ENCODE measurements around the gene KLHDC4. TPM values are rescaled to one million over a fixed set of nuclear protein-coding genes. Genes with fewer than 3 reads are reported as not detected.

KLHDC4 gene
- total and polyA plus RNA-seq, 2 experiments from 2014 or later = 23.0 to 41.1 TPM

DNA sequence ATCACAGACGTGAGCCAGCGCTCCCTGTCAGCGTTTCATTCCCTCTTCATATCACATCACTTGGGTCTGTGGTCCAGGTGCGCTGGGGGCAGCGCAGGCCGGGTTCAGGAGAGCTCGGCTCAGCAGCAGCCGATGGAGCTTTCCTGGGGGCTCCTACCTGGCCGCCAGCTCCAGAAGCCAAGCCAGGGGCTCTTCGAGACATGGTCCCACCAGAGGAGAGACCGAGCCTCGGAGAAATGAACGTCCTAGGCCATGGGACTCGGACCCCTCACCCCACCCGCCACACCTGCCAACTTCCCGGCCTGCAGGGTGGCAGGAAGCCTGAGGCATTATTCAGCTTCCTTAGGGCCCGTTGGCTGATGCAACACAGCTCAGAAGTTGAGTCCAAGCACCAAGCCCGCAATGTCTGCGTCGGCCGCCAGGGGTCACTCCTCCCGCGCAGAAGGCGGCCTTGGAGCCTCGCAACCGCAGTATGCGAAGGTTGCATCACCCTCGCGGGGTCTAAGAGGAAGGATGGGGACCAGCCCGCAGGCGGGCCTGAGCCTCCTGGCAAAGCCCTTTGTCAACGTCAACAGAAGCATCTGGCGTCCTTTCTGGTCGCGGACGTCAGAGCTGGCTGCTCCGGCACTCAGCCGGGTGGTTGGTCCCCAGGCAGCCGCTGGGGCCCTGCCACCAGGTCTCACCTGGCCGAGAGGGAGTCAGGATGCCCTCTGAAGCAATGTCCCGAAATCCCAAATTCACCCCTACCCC is 13.2 kb upstream of the KLHDC4 start (continued):
- TF ChIP-seq, protein P1, sequence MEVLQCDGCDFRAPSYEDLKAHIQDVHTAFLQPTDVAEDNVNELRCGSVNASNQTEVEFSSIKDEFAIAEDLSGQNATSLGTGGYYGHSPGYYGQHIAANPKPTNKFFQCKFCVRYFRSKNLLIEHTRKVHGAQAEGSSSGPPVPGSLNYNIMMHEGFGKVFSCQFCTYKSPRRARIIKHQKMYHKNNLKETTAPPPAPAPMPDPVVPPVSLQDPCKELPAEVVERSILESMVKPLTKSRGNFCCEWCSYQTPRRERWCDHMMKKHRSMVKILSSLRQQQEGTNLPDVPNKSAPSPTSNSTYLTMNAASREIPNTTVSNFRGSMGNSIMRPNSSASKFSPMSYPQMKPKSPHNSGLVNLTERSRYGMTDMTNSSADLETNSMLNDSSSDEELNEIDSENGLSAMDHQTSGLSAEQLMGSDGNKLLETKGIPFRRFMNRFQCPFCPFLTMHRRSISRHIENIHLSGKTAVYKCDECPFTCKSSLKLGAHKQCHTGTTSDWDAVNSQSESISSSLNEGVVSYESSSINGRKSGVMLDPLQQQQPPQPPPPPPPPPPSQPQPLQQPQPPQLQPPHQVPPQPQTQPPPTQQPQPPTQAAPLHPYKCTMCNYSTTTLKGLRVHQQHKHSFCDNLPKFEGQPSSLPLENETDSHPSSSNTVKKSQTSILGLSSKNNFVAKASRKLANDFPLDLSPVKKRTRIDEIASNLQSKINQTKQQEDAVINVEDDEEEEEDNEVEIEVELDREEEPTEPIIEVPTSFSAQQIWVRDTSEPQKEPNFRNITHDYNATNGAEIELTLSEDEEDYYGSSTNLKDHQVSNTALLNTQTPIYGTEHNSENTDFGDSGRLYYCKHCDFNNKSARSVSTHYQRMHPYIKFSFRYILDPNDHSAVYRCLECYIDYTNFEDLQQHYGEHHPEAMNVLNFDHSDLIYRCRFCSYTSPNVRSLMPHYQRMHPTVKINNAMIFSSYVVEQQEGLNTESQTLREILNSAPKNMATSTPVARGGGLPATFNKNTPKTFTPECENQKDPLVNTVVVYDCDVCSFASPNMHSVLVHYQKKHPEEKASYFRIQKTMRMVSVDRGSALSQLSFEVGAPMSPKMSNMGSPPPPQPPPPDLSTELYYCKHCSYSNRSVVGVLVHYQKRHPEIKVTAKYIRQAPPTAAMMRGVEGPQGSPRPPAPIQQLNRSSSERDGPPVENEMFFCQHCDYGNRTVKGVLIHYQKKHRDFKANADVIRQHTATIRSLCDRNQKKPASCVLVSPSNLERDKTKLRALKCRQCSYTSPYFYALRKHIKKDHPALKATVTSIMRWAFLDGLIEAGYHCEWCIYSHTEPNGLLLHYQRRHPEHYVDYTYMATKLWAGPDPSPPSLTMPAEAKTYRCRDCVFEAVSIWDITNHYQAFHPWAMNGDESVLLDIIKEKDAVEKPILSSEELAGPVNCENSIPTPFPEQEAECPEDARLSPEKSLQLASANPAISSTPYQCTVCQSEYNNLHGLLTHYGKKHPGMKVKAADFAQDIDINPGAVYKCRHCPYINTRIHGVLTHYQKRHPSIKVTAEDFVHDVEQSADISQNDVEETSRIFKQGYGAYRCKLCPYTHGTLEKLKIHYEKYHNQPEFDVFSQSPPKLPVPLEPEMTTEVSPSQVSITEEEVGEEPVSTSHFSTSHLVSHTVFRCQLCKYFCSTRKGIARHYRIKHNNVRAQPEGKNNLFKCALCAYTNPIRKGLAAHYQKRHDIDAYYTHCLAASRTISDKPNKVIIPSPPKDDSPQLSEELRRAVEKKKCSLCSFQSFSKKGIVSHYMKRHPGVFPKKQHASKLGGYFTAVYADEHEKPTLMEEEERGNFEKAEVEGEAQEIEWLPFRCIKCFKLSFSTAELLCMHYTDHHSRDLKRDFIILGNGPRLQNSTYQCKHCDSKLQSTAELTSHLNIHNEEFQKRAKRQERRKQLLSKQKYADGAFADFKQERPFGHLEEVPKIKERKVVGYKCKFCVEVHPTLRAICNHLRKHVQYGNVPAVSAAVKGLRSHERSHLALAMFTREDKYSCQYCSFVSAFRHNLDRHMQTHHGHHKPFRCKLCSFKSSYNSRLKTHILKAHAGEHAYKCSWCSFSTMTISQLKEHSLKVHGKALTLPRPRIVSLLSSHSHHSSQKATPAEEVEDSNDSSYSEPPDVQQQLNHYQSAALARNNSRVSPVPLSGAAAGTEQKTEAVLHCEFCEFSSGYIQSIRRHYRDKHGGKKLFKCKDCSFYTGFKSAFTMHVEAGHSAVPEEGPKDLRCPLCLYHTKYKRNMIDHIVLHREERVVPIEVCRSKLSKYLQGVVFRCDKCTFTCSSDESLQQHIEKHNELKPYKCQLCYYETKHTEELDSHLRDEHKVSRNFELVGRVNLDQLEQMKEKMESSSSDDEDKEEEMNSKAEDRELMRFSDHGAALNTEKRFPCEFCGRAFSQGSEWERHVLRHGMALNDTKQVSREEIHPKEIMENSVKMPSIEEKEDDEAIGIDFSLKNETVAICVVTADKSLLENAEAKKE (CRISPR knock-in tag; IDR thresholded peaks at IDR 0.05) = no peak

DNA sequence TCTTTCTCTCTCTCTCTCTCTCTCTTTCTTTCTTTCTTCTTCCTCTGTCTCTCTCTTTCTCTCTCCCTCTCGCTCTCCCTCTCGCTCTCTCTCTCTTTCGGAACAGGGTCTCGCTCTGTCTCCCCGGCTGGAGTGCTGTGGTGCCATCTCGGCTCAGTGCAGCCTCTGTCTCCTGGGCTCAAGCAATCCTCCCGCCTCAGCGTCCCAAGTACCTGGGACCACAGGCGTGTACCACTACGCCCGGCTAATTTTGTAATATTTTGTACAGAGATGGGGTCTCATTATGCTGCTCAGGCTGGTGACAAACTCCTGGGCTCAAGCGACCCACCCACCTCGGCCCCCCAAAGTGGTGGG is 12.7 kb upstream of the KLHDC4 start:
- H3K27ac ChIP-seq (ENCODE audit: low read depth) = peak overlapping the region; percentile 99
- Mint-ChIP-seq H3K36me3 (ENCODE audit: low read depth) (peaks cover 2% of the 10 kb centered on the region; the same call in 2 of the 3 replicates), H3K9me3 (peaks cover 4% of the 10 kb centered on the region; the same call in 2 of the 3 replicates), H3K4me1 (peaks cover 9% of the 10 kb centered on the region), H3K4me3 (peak overlapping the region; percentile 53), H3K27me3 (ENCODE audit: insufficient read depth, low read depth, poor library complexity) (peaks cover 15% of the 10 kb centered on the region), H3K27ac (peak overlapping the region; percentile 99)
- H3K27me3 ChIP-seq (ENCODE audit: insufficient read depth) = no peaks in the 10 kb centered on the region
- H4K20me1 ChIP-seq (replicated peaks; ENCODE audit: insufficient read depth) = no peaks in the 10 kb centered on the region
- H3K4me2 ChIP-seq = peak overlapping the region; percentile 78
- no peak overlapping the region for H2AFZ ChIP-seq
- H3K4me1 ChIP-seq (ENCODE audit: insufficient read depth) = peaks cover 9% of the 10 kb centered on the region
- no peaks in the 10 kb centered on the region for H3K36me3 ChIP-seq (ENCODE audit: insufficient read depth)
- H3K79me2 ChIP-seq (replicated peaks; ENCODE audit: insufficient read depth) = no peaks in the 10 kb centered on the region
- peak overlapping the region; percentile 37; the same call in 1 of the 2 replicates for H3K4me3 ChIP-seq
- H3F3A ChIP-seq (replicated peaks; ENCODE audit: low read depth) = peaks cover 10% of the 10 kb centered on the region; the same call in 1 of the 2 replicates
- DNase-seq (ENCODE audit: low spot score) (no peak), ATAC-seq (peak; percentile 2; the same call in 1 of the 3 replicates)
- no peaks in the 10 kb centered on the region for H3K9me2 ChIP-seq (ENCODE audit: insufficient read depth)
- TF ChIP-seq, protein P2, sequence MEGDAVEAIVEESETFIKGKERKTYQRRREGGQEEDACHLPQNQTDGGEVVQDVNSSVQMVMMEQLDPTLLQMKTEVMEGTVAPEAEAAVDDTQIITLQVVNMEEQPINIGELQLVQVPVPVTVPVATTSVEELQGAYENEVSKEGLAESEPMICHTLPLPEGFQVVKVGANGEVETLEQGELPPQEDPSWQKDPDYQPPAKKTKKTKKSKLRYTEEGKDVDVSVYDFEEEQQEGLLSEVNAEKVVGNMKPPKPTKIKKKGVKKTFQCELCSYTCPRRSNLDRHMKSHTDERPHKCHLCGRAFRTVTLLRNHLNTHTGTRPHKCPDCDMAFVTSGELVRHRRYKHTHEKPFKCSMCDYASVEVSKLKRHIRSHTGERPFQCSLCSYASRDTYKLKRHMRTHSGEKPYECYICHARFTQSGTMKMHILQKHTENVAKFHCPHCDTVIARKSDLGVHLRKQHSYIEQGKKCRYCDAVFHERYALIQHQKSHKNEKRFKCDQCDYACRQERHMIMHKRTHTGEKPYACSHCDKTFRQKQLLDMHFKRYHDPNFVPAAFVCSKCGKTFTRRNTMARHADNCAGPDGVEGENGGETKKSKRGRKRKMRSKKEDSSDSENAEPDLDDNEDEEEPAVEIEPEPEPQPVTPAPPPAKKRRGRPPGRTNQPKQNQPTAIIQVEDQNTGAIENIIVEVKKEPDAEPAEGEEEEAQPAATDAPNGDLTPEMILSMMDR (conservative IDR thresholded peaks at IDR 0.05; ENCODE audit: low read depth in 2 of 2) = no peak
- TF ChIP-seq ZNF114 (CRISPR knock-in tag; IDR thresholded peaks at IDR 0.05) = no peak
- TF ChIP-seq NANOG (IDR thresholded peaks at IDR 0.05; ENCODE audit: borderline replicate concordance) = no peak
- no peak for TF ChIP-seq REST (IDR thresholded peaks at IDR 0.05; ENCODE audit: unreplicated experiment)
- TF ChIP-seq EZH2phosphoT487 (IDR thresholded peaks at IDR 0.05; ENCODE audit: unreplicated experiment) = no peak
- TF ChIP-seq, protein P3, sequence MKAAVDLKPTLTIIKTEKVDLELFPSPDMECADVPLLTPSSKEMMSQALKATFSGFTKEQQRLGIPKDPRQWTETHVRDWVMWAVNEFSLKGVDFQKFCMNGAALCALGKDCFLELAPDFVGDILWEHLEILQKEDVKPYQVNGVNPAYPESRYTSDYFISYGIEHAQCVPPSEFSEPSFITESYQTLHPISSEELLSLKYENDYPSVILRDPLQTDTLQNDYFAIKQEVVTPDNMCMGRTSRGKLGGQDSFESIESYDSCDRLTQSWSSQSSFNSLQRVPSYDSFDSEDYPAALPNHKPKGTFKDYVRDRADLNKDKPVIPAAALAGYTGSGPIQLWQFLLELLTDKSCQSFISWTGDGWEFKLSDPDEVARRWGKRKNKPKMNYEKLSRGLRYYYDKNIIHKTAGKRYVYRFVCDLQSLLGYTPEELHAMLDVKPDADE (IDR thresholded peaks at IDR 0.05) = no peak
- no peak for TF ChIP-seq EZH2 (IDR thresholded peaks at IDR 0.05; ENCODE audit: low read depth, unreplicated experiment)
- TF ChIP-seq ZNF331 (CRISPR knock-in tag; IDR thresholded peaks at IDR 0.05; ENCODE audit: low read depth) = no peak
- no peak for TF ChIP-seq JUNB (IDR thresholded peaks at IDR 0.05; ENCODE audit: unreplicated experiment)
- no peak for TF ChIP-seq STAT1 (IDR thresholded peaks at IDR 0.05; ENCODE audit: unreplicated experiment)

All from GM23338 (cell line).